Right renal pelvis (tissue), 4 donors: Measurements from ENCODE around the gene PIK3R5. TPM values are rescaled to one million over a fixed set of nuclear protein-coding genes. Genes with fewer than 3 reads are reported as not detected.

Experiments
- DNase-seq, 4 donors: peaks; one replicate each; pipeline ENCODE4 v3.0.0-alpha.2; 2013; ENCODE audit warnings: low read depth in 4 of 4, low spot score in 3 of 4, missing footprints in 1 of 4
- polyA plus RNA-seq, 4 donors: library from polyadenylated mRNA; unstranded; fragments of 120-200 nt; gene quantifications; one replicate each; pipeline ENCODE4 v1.2.1, GENCODE V29; 2013; ENCODE audit not compliant: insufficient read length in 4 of 4

PIK3R5 gene, protein sequence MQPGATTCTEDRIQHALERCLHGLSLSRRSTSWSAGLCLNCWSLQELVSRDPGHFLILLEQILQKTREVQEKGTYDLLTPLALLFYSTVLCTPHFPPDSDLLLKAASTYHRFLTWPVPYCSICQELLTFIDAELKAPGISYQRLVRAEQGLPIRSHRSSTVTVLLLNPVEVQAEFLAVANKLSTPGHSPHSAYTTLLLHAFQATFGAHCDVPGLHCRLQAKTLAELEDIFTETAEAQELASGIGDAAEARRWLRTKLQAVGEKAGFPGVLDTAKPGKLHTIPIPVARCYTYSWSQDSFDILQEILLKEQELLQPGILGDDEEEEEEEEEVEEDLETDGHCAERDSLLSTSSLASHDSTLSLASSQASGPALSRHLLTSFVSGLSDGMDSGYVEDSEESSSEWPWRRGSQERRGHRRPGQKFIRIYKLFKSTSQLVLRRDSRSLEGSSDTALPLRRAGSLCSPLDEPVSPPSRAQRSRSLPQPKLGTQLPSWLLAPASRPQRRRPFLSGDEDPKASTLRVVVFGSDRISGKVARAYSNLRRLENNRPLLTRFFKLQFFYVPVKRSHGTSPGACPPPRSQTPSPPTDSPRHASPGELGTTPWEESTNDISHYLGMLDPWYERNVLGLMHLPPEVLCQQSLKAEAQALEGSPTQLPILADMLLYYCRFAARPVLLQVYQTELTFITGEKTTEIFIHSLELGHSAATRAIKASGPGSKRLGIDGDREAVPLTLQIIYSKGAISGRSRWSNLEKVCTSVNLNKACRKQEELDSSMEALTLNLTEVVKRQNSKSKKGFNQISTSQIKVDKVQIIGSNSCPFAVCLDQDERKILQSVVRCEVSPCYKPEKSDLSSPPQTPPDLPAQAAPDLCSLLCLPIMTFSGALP
- polyA plus RNA-seq = 1 to 10 TPM in 1 of 4 donors, under 1 TPM in 3; 0.65 to 1.4 (median 0.87) TPM

DNA sequence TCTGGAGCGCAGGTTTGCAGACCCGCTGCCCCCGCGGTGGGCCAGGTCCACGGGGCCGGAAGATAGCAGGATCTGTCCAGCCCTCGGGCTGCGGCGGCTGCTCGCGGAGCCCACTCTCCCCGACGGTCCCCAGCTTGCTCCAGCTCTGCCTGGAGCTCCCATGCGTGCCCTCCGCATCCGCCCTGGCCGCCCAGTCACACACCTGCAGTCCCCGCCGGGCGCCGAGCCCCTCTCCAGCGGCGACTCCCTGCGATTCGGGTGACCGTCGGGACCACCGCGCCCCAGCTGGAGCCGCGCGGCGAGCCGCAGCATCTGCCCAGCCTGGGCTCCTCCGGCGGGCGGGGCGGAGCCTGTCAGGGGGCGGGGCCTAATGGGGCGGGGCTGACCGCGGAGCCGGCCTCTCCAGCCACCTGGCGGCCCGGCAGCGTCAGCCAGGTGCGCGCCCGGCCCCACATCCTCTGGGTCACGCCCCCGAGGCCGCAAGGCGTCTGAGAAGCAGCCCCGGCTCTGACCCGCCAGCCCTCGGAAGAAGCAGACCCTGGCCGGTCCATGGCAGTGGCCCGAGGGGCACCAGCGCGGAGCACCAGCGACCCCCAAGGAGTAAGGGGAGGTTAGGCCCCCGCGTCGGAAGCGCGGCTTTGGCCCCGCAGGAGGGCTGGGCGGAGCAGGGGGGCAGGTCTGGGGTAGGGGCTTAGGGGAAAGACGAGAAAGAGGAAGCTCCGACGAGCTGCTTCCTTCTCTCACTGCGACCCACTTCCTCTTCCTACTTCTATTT is at the start of gene PIK3R5:
PIK3R5 (minus strand) TSS at position 314 of the 775 bp plus-strand sequence. CDS start 54,213 bp downstream, outside the sequence.
- DNase-seq = peak in 1 of 4 donors; percentile 11

DNA sequence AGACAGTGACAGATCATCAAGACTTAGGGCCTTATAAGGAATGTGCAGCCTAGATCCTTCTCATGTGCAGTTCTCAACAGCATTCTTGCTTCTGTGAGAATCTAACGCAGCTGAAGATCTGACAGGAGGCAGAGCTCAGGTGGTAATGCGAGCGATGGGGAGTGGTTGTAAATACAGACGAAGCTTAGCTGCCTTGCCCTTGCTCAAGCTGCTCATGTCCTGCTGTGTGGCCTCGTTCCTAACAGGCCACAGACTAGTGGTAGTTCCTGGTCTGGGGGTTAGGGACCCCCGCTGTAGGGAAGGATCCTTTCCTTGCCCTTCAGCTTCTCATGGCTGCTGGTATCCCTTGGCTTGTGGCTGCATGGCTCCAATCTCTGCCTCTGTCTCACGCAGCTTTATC is 45.5 kb upstream of the PIK3R5 start:
- no peak for DNase-seq

DNA sequence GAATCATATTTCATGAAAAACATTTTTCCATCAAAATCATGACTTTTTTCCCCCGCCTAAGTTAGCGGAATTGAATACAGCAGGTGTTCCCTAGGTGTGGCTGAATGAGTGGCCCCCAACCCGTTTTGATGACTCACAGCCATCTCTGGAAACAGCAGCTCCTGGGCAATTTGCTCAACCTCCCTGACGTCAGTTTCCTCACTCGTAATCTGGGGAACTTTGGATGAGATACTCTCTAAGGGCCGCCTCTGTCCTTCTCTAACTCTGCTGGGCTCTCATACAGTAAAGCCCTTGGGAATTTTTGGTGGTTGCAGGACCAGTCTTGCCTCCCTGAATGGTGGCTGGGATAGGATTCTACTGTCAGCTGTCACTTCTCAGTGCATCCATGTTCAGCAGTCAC is 44.2 kb upstream of the PIK3R5 start:
- no peak for DNase-seq

DNA sequence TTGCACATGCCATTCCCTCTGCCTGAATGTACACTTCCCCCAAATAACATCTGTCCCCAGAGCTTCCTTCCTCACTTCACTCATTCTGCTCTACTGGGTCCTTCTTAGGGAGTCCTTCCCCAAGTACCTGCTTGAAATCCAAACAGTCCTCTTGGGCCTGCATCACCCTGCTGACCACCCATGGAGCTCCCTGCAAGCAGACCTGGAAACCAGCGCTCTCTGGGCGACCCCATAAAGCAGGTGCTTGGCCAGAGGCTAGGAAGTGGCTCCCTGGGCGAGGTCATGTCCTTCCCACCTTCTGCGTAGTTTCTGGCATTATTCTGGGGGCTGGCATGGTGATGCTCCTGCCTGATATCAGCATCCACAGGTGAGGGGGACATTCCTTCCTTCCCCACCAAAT is 43.6 kb upstream of the PIK3R5 start:
- no peak for DNase-seq

DNA sequence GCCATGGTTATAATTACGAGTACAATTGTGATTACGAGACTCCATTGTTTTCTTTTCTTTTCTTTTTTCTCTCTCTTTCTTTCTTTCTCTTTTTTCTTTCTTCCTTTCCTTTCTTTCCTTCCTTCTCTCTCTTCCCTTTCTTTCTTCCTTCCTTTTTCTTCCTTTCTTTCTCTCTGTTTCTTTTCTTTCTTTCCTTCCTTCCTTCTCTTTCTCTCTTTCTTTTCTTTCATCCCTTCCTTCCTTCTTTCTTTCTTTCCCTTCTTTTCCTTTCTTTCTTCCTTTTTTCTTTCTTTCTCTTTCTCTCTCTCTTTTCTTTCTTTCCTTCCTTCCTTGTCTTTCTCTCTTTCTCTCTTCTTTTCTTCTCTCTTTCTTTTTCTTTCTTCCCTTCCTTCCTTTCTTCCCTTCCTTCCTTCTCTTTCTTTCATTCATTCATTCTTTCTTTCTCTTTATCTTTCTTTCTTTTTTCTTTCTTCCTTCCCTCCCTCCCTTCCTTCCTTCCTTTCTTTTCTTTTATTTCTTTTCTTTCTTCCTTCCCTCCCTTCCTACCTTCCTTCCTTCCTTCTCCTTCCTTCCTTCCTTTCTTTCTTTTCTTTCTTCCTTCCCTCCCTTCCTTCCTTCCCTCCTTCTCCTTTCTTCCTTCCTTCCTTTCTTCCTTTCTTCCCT is 41.7 kb upstream of the PIK3R5 start:
- no peak for DNase-seq

DNA sequence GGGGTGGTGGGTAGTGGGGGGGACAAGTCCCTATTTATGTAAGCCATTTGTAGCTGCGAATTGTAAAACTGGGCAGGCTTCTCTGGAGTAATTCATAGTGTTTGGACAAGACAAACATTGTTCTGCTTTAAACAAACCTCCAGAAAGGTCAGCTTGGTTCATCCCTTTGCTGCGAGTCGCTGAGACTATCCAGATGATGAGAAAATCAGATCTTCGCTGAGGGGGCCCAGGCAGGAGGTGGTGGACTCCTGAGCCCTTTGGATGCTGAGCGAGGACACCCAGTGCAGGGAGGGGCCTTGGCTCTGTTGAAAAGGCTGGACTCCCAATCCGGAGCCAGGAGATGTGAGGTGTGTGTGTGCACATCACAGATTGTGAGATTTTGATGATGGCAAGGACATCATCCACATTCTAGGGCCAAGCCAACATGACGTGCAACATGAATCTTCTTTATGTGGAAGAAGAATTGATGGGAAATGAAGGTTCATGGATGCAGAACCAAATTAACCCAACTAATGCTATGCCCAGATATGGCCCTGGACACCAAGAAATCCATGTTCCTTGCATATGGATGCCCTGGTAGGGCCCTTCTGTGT is 40.8 kb upstream of the PIK3R5 start:
- no peak for DNase-seq

DNA sequence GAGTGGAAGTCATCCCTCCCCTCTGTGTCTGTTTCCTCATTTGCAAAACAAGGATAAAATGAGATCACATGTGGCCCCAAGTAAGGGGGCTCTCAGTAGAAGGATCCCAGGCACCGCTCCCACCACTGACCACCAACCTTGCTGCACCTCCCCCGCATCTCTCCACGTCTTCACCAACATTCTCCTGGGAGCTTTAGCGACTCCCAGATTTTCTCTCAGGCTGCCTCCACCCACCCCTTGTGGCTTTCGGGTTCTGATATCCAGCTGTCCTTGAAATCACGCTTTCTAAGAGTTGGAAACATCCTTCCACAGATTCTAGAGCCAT is 39.4 kb upstream of the PIK3R5 start:
- no peak for DNase-seq

DNA sequence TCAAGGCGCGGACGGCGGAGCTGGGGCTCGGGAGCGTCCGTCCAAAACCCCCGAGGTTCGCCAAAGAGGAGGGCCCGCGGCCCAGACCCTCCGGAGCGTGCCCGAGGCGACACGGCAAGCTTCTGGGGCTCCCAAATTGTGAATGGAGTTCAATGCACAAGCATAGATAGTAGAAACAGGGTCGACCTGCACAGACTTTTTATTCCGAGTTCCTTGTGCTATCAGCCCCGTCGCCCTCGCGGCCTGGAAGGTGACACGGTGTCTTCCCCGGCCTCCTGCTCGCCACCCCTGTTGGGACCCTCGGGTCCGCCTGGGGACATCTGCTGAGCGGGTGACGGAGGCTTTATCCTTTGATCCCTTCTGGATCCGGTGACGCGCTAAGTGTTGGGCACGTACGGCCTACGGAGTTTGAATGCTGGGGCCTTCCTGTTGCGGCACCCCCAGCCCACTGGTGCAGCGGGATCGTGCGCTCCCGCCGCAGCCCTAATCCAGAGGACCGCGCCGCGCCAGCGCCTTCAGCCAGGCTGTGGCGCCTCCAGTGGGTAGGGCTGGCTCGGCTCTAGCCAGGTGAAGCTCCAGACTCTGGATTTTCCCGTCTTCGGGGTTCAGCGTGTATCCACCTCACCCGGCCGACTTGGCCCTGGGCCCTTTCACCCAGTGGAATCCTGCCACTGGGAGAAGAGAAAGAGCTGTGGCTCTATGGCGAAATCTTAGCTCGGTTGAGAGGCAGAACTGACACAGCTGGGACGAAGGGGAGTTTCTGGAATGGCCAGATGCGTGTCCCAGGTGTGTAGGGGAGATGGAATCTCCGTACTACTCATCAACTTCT is 38.8 kb upstream of the PIK3R5 start:
- DNase-seq = no peak

DNA sequence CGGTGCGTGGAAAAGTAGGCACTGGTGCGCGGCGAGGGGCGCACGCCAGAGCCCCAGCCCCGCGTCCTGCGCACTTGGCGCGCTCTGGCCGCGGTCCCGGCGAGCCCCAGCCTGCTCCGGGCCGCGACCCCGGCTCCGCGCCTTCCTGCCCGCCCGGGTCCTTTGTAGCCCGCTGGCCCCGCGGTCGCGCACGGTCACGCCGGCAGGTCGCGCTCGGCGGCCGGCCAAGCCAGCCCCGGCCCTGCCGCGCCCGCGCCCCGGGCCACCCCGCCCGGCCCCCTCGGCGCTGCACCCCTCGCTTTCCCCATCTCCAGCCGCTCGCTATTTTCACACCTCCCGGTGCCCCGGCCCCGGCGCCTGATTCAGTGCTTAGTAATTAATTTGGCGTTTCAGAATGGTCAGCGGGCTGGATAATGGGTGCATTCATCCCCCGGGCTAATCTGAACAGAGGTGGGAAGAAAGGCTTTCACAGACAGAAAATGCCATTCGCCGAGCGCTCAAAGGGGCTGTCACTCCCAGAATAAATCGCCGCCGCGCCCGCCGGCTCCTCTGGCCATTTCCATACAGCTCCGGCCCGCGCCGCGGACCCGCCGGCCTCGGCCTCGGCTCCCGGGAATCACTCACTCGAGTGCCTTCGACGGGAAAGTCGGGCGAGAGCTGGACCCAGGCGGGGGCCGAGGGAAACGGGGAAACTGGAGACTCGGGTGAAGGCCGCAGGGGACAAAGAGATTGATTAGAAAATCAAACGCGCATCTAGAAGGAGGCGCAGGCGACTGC is 38.0 kb upstream of the PIK3R5 start:
- no peak for DNase-seq

DNA sequence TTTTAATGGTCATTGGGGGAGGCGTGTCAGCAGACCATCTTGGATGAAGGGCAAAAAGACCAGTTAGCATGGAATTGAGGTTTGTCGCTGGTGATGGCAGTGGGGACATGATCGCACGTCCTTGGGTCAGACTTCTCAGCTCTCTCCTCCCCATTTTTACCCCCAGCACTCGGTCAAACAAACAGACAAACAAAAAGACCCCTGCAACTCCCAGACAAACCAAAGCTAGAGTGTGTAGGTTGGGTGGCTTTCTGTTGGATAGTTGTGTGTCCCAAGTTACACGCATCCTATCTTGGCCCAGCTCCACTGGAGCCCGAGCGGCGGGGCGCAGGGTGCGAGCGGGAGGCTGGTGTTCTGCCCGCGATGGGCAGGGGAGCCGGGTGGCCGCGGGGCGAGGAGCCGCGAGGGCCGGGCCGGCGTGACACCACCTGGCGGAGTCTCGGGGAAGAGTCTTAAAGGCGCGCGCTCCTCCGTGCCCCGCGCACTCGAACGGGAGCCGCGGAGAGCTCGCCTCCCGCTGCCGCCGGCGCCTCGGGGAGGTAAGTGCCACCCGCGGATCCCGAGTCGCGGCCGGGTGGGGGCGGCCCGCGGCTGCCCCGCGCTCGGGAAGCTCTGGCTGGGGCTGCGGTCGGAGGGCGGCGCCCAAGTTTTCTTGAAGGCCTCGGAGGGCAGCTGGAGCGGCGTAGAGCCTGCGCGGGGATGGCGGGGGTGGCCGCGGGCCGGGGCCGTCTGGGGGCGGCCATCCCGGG is 37.3 kb upstream of the PIK3R5 start:
- DNase-seq = no peak

DNA sequence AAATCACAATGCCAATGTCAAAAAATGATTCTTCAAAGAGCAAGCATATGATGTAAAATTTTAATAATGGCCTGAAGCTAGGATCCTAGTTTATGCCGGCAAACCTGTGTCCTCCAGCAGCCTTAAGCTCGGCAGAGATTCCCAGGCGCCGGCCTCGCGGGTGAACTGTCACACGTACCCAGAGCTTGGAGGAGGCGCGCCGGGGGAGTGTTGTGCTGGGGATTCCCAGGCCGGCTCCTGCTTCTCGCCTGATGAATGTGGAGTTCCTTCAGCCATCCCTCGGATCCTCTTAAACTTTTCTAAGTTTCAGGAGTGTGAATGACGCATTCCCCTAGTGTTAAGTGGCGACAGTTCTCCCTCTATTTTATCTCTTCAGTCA is 36.7 kb upstream of the PIK3R5 start:
- no peak for DNase-seq

DNA sequence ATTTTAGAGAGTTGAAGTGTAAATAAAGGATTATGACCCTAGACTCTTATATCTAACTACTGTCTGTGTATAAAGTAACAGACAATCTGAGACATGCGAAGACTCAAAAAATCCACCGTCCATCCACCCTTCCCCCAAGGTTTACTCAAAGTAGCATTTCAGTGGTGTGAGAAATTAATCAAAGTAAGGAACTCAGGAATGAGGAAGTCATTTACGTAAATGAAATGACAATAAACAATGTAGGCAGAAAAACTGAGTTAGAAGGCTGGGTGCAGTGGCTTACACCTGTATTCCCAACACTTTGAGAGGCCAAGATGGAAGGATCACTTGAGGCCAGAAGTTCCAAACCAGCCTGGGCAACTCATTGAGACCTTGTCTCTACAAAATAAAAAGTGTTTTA is 36.1 kb upstream of the PIK3R5 start:
- no peak for DNase-seq

DNA sequence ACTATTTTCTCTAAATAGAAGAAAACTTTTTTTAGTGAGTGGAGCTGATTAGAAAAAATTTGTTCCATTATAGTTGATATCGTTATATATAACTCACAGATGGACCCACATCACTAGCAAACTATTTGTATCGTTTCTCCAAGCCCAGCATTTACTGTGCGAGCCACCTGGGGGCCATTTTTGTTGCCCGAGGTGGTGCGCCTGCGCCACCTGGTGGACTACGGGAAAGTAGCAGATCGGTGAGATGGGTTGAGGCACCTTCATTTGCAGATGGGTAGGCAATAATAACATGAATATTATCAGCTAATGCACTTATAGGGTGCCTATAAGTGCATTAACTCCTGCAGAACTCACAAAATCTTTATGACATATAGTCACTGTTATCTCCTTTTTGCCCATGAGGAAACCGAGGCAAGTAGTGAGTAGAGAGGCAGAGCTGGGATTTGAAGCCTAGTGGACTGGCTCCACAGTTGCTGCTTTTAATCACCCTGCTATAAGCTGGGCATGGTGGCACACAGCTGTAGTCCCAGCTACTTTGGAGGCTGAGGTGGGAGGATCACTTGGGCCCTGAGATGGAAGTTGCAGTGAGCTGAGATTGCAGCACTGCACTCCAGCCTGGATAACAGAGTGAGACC is 32.6 kb upstream of the PIK3R5 start:
- DNase-seq = no peak

DNA sequence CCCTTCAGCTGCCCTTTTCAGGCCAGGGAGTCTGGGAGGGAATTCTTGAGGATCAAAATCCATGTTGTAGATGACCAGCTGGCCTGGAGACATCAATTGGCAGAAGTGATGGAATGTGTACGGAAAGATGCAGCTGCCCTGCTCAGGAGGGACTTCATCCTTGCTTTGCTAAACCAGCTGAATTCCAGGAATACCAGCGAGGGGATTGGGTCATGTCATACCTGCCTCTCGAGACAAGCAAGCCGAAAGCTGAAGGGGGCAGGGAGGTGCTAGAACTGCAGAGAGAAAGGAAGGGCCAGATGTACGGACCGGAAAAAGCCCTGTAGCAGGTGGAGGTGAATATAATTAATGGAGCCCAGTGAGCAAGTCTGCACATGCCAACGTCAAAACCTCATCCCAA is 30.2 kb upstream of the PIK3R5 start:
- no peak for DNase-seq

DNA sequence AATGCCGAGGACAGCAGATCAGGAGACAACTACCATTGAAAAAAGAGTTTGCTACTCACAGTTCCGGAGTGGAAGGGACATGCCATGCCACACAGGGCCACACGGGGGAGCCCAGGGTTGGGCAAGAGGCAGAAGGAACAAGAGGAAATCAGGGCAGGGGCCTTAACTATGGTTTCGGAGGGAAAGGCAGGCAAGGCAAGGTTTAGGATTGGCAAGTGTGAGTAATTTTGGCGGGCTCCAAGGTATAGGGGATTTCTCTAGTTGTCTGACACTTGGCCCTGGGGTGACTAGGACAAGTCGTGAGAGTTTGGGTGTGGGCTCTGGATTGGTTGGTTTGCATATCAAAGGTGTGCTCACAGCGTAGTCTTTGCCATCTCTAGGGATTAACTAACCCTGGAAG is 28.8 kb upstream of the PIK3R5 start:
- DNase-seq = no peak

DNA sequence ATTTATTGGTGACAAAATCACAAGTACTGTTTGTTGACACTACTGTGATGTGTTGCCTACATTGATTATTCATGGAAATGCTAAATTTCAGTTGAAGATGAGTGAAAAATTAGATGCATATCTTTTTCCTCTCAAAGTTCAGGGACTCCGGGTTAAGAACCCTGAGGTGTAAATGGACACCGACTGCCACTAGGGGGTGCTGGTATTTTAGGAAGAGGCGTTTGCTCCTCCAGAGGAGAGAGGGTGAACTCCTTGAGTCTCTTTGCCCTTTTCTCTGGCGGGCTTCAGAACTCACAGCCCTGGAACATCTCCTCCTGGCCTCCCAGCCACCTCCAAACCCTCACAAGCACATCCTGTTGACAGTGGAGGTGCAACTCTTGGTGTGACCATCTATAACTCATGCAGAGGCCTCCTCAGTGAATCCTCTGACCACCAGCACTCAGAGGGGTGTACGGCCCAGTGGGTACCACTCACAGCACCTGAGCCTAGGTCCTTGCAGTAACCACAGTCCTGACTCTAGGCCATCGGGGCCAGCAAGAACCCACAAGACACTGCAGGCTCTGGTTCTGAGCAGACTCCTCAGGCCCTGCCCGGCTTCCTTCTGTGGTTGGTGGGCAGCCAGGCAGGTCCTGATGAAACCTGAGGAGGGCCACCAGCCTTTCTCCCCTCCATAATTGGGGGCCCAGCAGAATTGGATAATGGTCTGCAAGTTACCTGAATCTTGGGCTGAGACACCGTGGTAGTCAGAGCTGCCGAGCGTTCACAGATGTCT is 26.2 kb upstream of the PIK3R5 start:
- peak in 1 of 4 donors; percentile 47 for DNase-seq
